Lower leg skin (tissue), 3 donors: Measurements from ENCODE around the gene ZCWPW1.

Experiments used
- CTCF ChIP-seq, 3 donors: fragments of 450-650 bp; IDR thresholded peaks; one replicate each; pipeline ENCODE4 v1.5.1; 2016; ENCODE audit warnings: antibody characterized with exemption in 3 of 3, mild to moderate bottlenecking in 3 of 3, moderate library complexity in 2 of 3
- POLR2A ChIP-seq, 2 donors: fragments of 450-650 bp; IDR thresholded peaks; one replicate each; pipeline ENCODE4 v1.6.1; 2016 to 2017; ENCODE audit warnings: antibody characterized with exemption in 2 of 2, mild to moderate bottlenecking in 1 of 2, moderate library complexity in 1 of 2

GRCh38 chr7:100393233-100393905 is 35.1 kb downstream of the ZCWPW1 start:
- TF ChIP-seq CTCF (IDR thresholded peaks at IDR 0.05) (no peak), POLR2A (IDR thresholded peaks at IDR 0.05) (no peak)
